Kidney glomerular epithelial cell (primary cell): Measurements from ENCODE around the gene GNPTAB.
"Not testable (repeated sequence)": the region's sequence is repeated elsewhere in the genome, so short reads cannot be mapped to it uniquely, and the experiment has no call there.

Experiments
- DNase-seq: peaks from one replicate; lab custom pipeline; 2025; lab: John Stamatoyannopoulos, UW

Gene GNPTAB

DNA sequence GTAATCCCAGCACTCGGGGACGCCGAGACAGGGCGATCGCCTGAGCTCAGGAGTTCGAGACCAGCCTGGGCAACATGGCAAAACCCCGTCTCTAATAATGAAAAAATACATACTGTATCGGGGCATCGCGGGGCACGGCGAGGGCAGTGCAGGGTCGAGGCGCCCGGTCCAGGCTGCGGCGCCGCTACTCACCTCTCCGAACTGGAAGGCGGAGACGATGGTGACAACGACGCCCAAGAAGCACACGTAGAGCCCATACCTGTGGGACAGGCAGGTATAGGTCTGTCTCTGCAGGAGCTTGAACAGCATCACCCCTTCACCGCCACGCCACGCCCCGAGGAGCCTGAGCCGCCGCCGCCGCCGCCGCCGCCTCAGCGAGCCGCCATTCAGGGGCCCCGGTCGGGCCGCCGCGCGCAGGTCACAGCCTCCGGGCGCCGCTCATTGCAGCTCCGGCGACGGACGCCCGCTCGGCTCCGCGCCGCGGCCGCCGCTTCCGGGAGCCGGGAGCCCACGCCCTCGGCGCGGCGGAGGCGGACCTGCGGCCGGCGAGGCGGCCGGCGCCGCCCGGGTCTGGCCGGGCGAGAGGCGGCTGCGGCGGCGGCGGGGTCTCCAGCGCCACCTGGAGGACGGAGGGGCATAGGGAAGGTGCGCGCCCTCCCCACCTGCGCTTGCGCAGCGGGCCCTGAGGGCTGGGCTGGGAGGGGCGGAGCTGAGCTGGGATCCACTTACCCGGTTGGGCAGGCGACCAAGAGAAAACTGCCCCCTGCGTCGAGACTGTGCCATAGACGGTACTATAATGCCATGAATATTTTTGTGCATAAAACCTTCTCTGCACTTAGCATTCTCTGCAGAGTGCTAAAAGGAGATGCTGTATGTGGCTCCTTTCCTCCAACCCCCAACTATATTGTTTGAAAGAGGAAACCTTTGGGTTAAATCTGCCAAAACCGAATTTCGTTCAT, at the start of gene GNPTAB:
GNPTAB (minus strand) TSS at position 593 of the 959 bp plus-strand sequence; CDS start at position 309, 284 bp downstream.
- DNase-seq, result peak; percentile 92

DNA sequence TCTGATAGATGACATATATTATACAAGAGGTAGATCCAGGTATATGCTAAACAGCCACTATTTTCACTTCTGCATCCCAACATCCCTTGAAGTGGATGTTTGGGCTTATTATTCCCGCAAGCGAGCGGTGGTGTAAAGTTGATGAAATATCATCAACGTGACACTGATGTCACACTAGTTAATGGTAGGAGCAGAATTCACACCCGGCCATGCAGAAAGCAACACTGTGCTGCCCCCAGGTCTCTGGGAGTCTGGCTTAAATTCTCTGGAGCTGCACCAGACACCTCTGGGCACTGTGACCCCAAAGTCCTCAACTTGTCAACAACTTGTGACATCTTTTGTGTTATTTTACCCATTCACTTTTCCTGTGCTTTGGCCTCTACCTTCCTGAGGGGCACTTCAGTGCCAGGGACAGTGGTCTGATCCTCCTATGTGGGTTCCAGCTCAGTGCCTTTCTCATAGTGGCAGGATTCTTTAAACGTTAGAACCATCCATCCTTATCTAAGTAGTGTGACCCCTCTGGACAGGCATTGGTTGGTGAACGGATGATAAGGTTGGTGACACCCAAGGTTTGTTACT, 47.6 kb upstream of the GNPTAB start:
- DNase-seq, result peak; percentile 80

DNA sequence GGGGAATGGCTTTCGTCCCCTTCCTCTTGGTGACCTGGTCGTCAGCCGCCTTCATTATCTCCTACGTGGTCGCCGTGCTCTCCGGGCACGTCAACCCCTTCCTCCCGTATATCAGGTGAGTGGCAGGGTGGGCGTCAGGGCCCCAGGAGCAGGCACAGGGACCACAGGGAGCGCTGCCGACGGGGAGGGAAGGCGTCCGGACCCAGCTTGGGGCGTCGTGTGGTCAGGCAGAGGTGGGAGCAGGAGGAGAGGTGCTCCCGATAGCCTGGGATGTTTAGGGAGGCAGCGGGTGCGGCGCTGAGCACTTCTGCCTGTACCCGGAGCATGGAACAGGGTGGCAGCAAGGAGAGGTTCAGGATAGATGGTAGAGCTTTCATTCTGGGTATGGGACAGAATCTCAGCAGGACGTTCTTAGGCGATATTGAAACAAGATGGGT, 47.1 kb upstream of the GNPTAB start:
- DNase-seq, result peak; percentile 71

DNA sequence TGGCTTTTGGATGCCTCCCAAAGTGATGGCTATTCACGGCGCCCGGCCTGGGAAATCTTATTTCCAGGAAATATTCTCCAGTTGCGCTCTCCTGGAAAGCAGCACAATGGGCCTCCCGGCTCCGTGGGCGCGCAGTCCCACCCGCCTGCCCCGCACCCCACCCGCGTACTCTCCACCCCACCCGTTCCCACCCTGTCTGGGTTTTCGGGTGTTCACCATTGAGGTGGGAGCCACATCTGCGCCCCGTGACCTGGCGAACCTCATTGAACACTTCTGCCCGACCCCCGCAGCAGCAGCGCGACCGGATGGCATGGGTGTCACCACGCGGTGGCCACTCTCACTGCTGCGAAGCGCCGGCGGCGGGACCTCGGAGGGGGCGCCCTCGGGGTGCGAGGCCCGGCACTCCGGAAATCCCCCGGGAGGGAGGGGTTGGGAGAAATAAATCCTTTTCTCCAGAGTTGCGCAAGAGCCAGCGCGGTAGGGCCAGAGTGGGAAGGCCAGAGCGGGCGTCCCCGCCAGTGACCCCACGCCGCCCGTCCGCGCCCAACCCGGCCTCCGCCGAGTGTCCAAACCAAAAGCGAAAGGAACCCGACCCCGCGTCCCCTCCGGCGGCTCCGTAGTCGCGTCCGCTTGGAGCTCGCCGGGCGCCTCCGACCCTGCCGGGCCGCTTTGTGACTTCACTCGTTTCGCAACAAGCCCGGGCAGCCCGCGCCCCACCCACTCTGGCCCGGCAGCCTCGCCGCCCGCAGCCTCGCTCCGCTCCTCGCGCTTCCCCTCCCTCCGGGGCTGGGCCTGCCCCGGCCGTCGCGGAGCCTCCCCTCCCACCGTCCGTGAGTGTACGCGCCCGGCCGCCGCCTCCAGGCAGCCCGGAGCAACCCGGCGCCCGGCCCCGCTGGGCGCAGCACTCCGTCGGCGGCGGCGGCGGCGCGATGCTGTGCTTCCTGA, 46.4 kb upstream of the GNPTAB start, which contains the start of gene DRAM1:
DRAM1 (plus strand) TSS at position 720 of the 945 bp plus-strand sequence; CDS start at position 930, 210 bp downstream.
- peak; percentile 73 for DNase-seq

GRCh38 chr12:101876322-101876860, 45.6 kb upstream of the GNPTAB start:
- DNase-seq, result peak; percentile 22

DNA sequence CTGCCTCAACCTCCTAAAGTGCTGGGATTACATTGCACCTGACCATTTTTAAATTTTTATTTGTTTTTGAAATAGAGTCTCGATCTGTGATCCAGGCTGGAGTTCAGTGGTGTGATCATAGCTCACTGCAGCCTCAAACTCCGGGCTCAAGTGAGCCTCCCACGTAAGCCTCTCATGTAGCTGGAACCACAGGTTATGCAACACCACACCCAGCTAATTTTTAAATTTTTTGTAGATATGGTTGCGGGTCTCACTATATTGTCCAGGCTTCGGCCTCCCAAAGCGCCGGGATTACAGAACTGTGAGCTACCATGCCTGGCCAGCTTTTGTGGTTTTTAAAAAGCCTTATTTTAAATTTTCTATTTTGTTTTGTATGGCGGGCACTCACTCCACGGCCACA, 44.4 kb upstream of the GNPTAB start:
- no peak for DNase-seq

- DNase-seq, result no peak
Observed at GRCh38 chr12:101870925-101871324, 40.2 kb upstream of the GNPTAB start.

DNA sequence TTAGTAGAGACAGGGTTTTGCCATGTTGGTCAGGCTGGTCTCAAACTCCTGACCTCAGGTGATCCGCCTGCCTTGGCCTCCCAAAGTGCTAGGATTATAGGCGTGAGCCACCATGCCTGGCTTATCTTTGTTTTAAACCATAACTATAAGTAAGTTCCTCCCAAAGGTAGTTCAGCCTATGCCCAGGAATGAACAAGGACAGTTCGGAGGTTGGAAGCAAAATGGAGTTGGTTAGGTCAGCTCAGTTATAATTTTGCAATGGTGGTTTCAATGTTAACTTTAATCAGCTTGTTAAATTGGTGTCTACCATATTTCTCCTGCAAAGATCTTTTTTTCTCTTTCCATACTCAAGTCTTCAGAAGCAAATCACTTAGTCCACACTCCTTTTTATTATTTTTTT, 36.9 kb upstream of the GNPTAB start:
- DNase-seq, result not testable (repeated sequence)

DNA sequence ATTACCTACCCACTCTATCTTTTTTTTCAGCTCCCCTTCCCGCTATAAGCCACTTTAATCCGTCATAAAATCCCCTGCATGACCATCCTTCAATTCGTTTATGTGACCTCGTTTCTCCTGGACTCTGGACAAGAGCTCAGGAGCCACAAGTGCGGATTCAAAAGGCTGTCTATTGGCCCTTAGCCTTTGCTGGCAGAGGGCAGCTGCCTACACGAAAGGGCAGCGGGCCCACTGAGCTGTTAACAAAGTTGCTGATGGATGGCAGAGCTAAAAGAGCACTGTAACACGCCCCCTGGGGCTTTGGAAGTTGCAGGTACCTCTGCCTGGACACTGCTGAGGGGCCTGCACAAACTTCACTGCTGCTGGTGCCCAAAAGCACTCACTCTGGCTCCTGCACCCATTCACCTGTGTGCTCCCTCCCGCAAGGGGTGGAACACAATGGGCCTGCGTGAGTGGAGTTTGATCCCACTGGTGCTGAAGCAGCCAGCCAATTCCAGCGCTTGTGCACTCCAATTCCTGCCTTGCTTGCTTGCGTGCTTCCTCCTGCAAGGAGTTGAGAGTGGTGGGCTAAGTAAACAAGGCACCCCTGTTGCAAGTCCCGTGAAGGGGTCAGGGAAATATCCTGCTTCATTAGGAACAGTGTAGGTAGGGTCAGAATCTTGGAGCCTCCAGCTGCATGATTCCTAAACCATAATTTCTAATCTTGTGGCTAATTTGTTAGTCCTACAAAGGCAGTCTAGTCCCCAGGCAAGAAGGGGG, 36.0 kb upstream of the GNPTAB start:
- DNase-seq, result no peak

GRCh38 chr12:101863981-101864380, 33.2 kb upstream of the GNPTAB start:
- no peak for DNase-seq

DNA sequence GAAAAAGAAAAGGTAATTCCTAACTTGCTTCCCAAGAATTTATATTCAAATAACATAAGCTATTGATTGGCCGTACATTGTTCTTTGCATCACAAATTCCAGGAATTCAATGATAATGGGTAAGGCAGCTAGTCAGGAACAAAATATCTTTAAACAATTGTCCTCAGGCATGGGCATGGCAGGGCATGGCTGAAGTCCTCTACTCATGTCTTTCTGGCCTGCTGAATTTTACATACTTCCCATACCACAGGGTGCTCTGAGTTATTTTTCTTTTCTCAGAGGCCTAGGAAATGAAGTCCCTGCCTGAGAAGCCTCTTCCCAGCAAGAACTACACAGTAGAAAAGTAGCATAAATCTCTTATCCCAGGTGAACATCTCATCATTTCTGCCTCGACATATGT, 31.5 kb upstream of the GNPTAB start:
- no peak for DNase-seq

DNA sequence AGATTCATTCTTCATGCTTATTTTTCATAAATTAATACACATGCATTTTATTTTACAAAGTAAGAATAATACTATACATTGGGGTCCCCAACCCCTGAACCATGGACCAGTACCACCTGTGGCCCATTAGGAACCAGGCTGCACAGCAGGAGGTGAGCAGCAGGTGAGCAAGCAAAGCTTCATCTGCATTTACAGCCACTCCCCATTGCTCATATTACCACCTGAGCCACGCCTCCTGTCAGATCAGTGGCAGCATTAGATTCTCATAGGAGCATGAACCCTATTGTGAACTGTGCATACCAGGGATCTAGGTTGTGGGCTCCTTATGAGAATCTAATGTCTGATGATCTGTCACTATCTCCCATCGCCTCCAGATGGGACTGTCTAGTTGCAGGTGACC, 30.9 kb upstream of the GNPTAB start:
- DNase-seq, result not testable (repeated sequence)

- DNase-seq, result no peak
Observed at GRCh38 chr12:101859664-101860607, 29.2 kb upstream of the GNPTAB start.

DNA sequence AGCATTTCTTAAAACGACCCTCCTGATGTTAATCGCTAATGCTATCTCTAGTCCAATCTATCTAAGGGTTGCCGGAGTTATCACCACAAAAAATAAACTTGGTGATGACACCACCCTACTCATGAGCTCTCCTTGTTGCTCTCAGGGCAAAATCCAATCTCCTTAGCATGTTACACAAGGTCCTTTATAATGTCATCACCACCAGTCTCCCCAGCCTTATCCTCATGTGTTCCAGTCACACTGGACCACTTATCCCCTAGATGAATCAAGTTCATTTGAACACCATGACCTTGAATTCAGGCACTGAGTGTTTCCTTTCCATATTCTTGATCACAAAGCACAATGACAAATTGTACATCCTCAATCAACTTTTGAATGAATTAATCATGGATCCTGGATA, 27.6 kb upstream of the GNPTAB start:
- DNase-seq, result no peak

DNA sequence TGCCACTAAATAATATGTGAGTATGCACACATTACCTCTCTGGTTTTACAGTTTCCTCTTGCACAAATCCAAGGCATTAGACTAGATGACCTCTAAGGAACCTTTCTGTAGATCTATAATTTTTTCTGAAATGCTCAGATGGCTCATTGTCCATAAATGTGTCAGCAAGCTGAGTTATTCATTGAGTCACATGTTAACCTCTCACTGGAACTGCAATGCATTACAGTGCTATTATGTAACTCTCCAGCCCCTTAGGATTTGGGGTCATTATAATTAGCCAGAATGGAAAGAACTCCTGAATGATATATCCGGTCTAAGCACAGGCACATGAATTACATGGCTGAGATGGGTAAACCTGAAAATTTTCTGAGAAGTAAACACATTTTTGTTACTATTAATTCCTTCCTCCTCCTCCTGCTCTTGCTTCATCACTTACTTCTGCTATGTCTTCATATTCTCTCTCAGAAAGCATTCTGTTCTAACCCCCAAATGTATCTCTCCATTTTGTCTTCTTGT, 26.3 kb upstream of the GNPTAB start:
- DNase-seq, result peak; percentile 62

- not testable (repeated sequence) for DNase-seq
Observed at GRCh38 chr12:101856614-101857013, 25.9 kb upstream of the GNPTAB start.

DNA sequence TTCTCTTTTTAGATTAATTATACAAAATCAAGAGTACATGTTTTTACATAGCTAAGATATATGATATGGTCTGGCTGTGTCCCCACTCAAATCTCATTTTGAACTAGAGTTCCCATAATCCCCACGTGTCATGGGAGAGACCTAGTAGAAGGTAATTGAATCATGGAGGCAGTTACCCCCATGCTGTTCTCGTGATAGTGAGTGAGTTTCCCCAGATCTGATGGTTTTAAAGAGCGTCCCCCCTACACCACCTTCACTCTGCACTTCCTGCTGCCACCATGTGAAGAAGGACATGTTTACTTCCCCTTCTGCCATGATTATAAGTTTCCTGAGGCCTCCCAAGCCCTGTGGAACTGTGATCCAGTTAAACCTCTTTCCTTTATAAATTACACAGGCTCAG, 25.2 kb upstream of the GNPTAB start:
- no peak for DNase-seq

GRCh38 chr12:101855364-101855884, 24.7 kb upstream of the GNPTAB start:
- DNase-seq, result no peak

GRCh38 chr12:101854747-101855146, 24.0 kb upstream of the GNPTAB start:
- DNase-seq, result no peak
